Measurements from ENCODE around the gene RASL11B. TPM values are rescaled to one million over a fixed set of nuclear protein-coding genes. Genes with fewer than 3 reads are reported as not detected.

Gene RASL11B
- total RNA-seq, 1 donor from 2014 or later = 1.3 TPM

GRCh38 chr4:52889778-52890520, 27.8 kb downstream of the RASL11B start:
- FAIRE-seq (no peak), DNase-seq (ENCODE audit: low read depth) (peak; percentile 67)
- Histone ChIP-seq H3K4me3 (ENCODE audit: low read depth, low read length) (no peak overlapping the region), H3K36me3 (ENCODE audit: control insufficient read depth, insufficient read depth, low read length) (no peaks in the 10 kb centered on the region), H3K27me3 (ENCODE audit: control insufficient read depth, insufficient read depth, low read length) (no peaks in the 10 kb centered on the region)
- no peak for TF ChIP-seq CTCF (IDR thresholded peaks at IDR 0.05; ENCODE audit: insufficient read depth, low read length, severe bottlenecking)

DNA sequence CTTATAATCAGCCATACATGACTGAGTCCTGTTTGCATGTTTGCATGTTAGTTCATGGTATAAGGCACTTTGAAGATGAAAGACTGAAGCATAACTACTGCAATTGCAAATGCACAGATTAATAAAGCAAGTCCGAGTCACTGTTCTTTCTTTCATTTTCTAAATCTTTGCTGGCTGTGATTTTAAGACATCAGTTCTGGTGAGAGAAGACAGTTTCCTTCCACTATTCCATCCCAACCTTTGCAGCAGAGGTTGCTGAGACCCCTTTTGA, 28.3 kb downstream of the RASL11B start:
- no peaks in the 10 kb centered on the region for H3K27me3 ChIP-seq (ENCODE audit: control insufficient read depth, insufficient read depth, low read length)
- FAIRE-seq = no peak
- TF ChIP-seq CTCF (IDR thresholded peaks at IDR 0.05; ENCODE audit: insufficient read depth, low read length, severe bottlenecking) = no peak
- no peaks in the 10 kb centered on the region for H3K36me3 ChIP-seq (ENCODE audit: control insufficient read depth, insufficient read depth, low read length)
- no peak for DNase-seq (ENCODE audit: low read depth)
- no peak overlapping the region for H3K4me3 ChIP-seq (ENCODE audit: low read depth, low read length)

DNA sequence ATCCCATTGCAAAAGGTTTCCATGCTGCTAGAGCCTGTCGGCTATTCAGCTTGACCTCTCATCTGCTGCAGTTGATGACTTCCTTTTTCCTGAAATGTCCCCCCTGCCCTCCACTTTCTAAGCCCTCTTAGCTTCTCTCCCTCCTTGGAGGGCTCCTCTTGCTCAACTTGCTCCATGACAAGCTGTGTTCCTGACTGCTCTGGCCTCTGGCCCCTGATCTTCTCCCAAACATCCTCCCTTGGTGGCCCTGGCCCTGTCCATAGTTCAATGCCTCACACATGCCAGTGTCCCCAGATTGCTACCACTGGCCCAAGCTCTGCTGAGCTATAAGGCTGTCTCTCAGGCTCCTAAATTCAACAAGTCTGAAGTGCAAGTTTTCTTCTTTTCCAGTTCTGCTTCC, 29.6 kb downstream of the RASL11B start:
- TF ChIP-seq CTCF (IDR thresholded peaks at IDR 0.05; ENCODE audit: insufficient read depth, low read length, severe bottlenecking) = no peak

GRCh38 chr4:52892880-52893279, 30.8 kb downstream of the RASL11B start:
- no peak overlapping the region for H3K4me3 ChIP-seq (ENCODE audit: low read depth, low read length)
- H3K36me3 ChIP-seq (ENCODE audit: control insufficient read depth, insufficient read depth, low read length) = no peaks in the 10 kb centered on the region
- DNase-seq (ENCODE audit: low read depth) (no peak), FAIRE-seq (no peak)
- no peak for TF ChIP-seq CTCF (IDR thresholded peaks at IDR 0.05; ENCODE audit: insufficient read depth, low read length, severe bottlenecking)
- no peaks in the 10 kb centered on the region for H3K27me3 ChIP-seq (ENCODE audit: control insufficient read depth, insufficient read depth, low read length)

More for the DNA sequence above, 29.6 kb downstream of the RASL11B start:
- H3K36me3 ChIP-seq (ENCODE audit: control insufficient read depth, insufficient read depth, low read length) = no peaks in the 10 kb centered on the region
- no peak overlapping the region for H3K4me3 ChIP-seq (ENCODE audit: low read depth, low read length)
- H3K27me3 ChIP-seq (ENCODE audit: control insufficient read depth, insufficient read depth, low read length) = no peaks in the 10 kb centered on the region
- DNase-seq (ENCODE audit: low read depth) (no peak), FAIRE-seq (no peak)

DNA sequence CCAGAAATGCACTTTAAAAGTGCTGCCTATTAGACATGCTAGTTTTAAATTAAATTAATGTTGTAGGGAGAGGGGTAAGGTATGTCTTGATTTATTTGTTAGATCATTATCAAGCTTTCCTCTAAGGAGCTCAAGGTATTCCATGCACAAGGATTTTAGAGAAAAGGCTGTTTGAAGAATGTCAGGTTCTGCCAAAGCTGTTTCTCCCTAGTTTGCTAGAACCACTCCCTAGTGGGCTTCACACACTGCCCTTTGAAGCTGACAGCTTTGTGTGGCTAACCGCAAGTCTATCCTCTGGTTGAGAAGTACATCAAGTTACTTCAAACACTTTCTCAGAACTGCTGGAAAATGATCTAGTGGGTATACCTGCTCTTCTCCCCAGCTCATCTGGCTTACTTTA, 32.3 kb downstream of the RASL11B start:
- no peak for TF ChIP-seq CTCF (IDR thresholded peaks at IDR 0.05; ENCODE audit: insufficient read depth, low read length, severe bottlenecking)
- H3K27me3 ChIP-seq (ENCODE audit: control insufficient read depth, insufficient read depth, low read length) = no peaks in the 10 kb centered on the region
- H3K36me3 ChIP-seq (ENCODE audit: control insufficient read depth, insufficient read depth, low read length) = no peaks in the 10 kb centered on the region
- FAIRE-seq = no peak
- no peak overlapping the region for H3K4me3 ChIP-seq (ENCODE audit: low read depth, low read length)
- DNase-seq (ENCODE audit: low read depth) = no peak

- H3K4me3 ChIP-seq (ENCODE audit: low read depth, low read length) = no peak overlapping the region
- no peaks in the 10 kb centered on the region for H3K27me3 ChIP-seq (ENCODE audit: control insufficient read depth, insufficient read depth, low read length)
- FAIRE-seq (no peak), DNase-seq (ENCODE audit: low read depth) (no peak)
- no peak for TF ChIP-seq CTCF (IDR thresholded peaks at IDR 0.05; ENCODE audit: insufficient read depth, low read length, severe bottlenecking)
- H3K36me3 ChIP-seq (ENCODE audit: control insufficient read depth, insufficient read depth, low read length) = no peaks in the 10 kb centered on the region
Measured at GRCh38 chr4:52903273-52903672, 41.2 kb downstream of the RASL11B start.
